GM18507 (cell line): Measurements from ENCODE around the gene LCE1F.

Source experiments
- DNase-seq: peaks from one replicate; pipeline ENCODE4 v3.0.0; 2011; ENCODE audit warnings: low read depth; ENCODE audit not compliant: insufficient read length; ENCODE audit errors: extremely low spot score
- FAIRE-seq: peaks from 2 replicates; lab custom pipeline; 2011; peaks lifted over from hg19 to GRCh38; lab: Jason Lieb, UNC

Gene LCE1F, protein sequence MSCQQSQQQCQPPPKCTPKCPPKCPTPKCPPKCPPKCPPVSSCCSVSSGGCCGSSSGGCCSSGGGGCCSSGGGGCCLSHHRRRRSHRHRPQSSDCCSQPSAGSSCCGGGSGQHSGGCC

GRCh38 chr1:152774875-152775274 lies at the start of gene LCE1F:
TSS of gene LCE1F (plus strand) at chr1:152775140. CDS start at chr1:152776372, 1,232 bp downstream.
- FAIRE-seq = no peak
- DNase-seq = no peak

DNA sequence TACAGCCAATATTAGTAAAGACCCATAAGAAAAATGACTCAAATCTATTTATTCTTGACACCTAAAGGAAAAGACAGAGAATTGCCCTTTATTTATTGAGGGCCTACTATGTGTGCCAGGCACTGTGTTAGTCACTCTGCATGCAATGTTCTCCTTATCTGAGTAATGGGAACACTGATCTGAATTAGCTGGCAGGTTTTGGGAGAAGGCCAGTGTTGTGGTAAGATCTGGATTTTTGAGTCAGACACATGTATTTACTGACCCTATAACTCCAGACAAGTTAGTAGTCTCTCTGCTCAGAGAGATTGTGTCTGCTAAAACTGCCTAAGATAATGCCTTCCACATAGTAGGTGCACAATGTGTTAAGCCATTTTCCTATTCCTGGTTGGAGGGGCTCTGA lies 49.7 kb upstream of the LCE1F start:
- FAIRE-seq = no peak

GRCh38 chr1:152728986-152729385 lies 46.0 kb upstream of the LCE1F start:
- FAIRE-seq (no peak), DNase-seq (no peak)

More for the DNA sequence above, 49.7 kb upstream of the LCE1F start:
- no peak for DNase-seq

DNA sequence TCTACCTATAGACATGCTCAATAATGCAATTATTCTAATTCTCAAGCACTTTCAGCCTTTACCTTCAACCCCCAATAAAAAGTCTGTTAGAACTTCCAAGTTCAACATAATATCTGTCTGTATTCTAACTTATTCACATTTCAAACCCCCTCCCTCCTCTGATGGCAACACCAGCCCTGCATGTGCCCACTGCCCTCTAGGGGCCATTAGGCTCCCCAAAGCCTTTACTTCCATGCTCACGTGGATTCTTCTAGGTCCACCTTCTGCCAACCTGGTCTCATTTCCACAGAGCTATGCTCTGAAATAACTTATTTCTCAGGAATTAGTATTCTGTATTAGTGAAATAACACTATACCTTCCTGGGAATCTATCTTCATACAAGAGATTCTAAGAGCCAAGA lies 39.3 kb upstream of the LCE1F start:
- no peak for DNase-seq
- FAIRE-seq = no peak

- FAIRE-seq (no peak), DNase-seq (no peak)
Measured at GRCh38 chr1:152737997-152738396, 36.9 kb upstream of the LCE1F start.

DNA sequence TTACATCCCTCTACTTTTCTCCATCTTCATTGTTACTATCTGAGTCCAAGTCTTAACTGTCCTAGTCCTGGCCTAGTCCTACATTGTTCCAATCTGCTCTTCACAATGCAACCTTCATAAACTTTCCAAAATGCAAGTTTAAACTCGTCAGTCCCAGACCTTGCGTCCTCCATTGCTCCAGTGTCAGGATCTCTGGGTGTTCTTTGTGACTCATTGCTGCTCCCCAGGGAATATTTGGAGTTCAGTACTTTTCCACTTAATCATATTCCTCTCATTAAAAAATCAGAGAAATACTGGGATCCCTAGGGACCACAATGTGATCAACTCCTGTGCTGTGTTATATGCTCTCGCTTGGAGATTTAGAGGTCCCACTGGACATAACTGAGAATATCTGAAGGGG lies 35.1 kb upstream of the LCE1F start:
- DNase-seq (no peak), FAIRE-seq (no peak)

GRCh38 chr1:152741656-152742055 lies 33.3 kb upstream of the LCE1F start:
- no peak for FAIRE-seq
- DNase-seq = no peak

GRCh38 chr1:152743371-152744145 lies 31.4 kb upstream of the LCE1F start:
- DNase-seq (no peak), FAIRE-seq (no peak)

DNA sequence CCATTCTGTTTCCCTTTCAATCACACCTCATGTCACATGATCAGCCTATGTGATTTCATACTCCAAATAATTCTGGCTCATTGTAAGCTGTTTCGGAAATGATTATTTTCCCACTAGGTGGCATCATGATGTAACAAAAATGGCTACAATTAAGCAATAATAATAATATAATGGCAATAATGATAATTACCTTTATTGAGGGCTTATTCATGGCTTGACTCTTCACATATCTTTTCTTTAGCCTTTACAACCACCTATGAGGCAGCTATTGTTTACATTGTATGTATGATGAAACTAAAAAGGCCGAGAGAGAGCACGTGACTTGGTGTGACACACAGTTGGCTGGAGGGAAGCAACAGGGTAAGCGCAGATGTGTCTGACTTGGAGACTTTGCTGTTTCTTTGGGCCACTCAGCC lies 29.6 kb upstream of the LCE1F start:
- FAIRE-seq = no peak
- DNase-seq = no peak

GRCh38 chr1:152745765-152746444 lies 29.0 kb upstream of the LCE1F start:
- FAIRE-seq (no peak), DNase-seq (no peak)

DNA sequence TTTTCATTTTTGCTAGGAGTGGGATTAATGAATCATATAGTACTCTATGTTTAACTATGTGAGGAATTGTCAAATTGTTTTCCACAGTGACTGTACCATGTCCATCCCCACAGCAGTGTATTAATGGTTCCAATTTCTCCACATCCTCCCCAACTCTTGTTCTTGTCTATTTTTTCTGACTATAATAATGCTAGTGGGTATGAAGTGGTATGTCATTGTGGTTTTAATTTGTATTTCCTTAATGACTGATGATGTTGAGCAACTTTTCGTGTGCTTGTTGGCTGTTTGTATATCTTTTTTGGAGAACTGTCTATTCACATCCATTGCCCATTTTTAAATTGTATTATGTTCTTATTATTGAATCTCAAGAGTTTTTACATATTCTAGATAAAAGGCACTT lies 27.1 kb upstream of the LCE1F start:
- FAIRE-seq (no peak), DNase-seq (no peak)

- DNase-seq = no peak
- FAIRE-seq = no peak
Measured at GRCh38 chr1:152752225-152752624, 22.7 kb upstream of the LCE1F start.

DNA sequence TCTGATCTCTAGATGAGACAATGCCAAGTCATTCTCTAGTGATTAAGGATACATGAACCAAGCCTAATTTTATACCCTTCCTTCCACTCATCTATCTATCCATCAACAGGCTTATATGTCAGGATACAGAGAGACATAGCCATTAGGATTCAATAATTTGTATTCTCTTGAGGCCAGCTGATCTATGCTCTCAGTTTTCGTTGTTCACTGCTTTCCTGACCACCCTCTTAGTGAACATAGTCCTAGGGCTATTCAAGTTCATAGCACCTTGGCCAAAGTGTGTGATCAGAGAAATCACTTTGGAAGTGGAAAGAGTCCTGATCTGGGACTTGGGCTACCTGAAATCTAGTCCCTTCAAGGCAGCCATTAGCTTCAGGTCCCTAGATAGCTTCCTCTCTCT lies 21.4 kb upstream of the LCE1F start:
- no peak for DNase-seq

GRCh38 chr1:152756872-152757271 lies 18.1 kb upstream of the LCE1F start:
- FAIRE-seq = no peak
- DNase-seq = no peak

More for the DNA sequence above, 21.4 kb upstream of the LCE1F start:
- no peak for FAIRE-seq

GRCh38 chr1:152757747-152758146 lies 17.2 kb upstream of the LCE1F start, which contains the start of gene KPRP:
TSS of gene KPRP (plus strand) at chr1:152758025. CDS start at chr1:152759589, 1,564 bp downstream.
- DNase-seq (no peak), FAIRE-seq (no peak)

GRCh38 chr1:152758636-152759035 lies 16.3 kb upstream of the LCE1F start:
- FAIRE-seq = no peak
- no peak for DNase-seq

DNA sequence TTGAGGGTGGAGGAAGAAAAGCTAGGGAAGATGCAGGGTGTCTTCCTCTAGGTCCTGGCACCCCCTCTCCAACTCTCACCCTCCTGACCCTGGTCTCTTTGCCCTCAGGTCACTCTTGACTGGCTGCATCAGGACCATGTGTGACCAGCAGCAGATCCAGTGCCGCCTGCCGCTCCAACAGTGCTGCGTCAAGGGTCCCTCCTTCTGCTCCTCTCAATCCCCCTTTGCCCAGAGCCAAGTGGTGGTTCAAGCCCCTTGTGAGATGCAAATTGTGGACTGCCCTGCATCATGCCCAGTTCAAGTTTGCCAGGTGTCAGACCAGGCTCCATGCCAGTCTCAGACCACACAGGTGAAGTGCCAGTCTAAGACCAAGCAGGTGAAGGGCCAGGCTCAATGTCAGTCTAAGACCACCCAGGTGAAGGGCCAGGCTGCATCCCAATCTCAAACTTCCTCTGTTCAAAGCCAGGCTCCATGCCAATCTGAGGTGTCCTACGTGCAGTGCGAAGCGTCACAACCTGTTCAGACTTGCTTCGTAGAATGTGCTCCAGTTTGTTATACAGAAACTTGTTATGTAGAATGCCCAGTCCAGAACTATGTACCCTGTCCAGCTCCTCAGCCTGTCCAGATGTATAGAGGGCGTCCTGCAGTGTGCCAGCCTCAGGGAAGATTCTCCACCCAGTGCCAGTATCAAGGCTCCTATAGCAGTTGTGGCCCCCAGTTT lies 15.3 kb upstream of the LCE1F start:
- DNase-seq = no peak
- no peak for FAIRE-seq

DNA sequence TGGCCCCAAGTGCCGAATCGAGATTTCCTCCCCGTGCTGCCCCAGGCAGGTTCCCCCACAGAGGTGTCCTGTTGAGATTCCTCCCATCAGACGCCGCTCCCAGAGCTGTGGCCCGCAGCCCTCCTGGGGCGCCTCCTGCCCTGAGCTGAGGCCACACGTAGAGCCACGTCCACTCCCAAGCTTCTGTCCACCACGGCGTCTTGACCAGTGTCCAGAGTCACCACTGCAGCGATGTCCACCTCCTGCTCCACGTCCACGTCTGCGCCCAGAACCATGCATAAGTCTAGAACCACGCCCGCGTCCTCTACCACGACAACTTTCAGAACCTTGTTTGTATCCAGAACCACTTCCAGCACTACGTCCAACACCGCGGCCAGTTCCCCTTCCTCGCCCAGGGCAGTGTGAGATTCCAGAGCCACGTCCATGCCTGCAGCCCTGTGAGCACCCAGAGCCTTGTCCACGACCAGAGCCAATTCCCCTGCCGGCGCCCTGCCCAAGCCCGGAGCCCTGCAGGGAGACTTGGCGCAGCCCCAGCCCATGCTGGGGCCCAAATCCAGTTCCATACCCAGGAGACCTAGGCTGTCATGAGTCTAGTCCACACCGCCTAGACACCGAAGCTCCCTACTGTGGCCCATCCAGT lies 14.3 kb upstream of the LCE1F start:
- FAIRE-seq (no peak), DNase-seq (no peak)

- DNase-seq (no peak), FAIRE-seq (no peak)
Measured at GRCh38 chr1:152761609-152762213, 13.2 kb upstream of the LCE1F start.
